ENCODE results near the gene ACVR1B.
A peak's percentile ranks its signal among the peaks of the same experiment; 100 is the strongest.

ACVR1B gene

GRCh38 chr12:52005903-52006703 lies 54.6 kb downstream of the ACVR1B start:
- no peak for DNase-seq

- peak; percentile 42 for DNase-seq
Measured at GRCh38 chr12:52006726-52007157, 55.2 kb downstream of the ACVR1B start, which contains the start of gene TAMALIN. Gene TAMALIN (plus strand): TSS chr12:52006946. CDS start chr12:52007020, 74 bp downstream.

- DNase-seq = no peak
Measured at GRCh38 chr12:52007158-52007921, 55.8 kb downstream of the ACVR1B start.

DNA sequence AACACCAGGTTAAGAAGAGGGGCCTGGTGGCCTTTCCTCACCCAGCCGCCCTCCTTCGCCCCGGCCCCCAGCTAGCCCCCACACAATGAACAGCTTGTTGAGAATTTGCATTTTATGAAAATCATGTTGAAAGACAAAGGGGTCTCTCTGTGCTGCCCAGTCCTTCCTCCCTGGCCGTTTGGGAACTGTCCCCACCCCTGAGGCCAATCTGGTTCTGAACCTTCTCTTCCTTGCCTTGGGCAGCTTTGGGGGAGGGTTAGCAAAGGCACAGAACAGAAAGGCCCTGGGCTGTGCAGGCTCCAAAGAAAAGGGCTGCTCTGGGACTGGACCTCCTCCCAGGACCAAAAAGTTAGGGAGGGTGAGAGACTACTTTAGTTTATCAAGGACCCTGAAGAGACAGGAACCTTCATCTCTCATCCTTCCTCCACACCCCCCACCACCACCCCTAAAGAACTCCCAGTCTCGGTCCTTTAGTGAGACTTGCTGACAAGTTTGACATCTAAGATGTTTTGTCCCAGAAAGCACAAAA lies 56.5 kb downstream of the ACVR1B start:
- no peak for DNase-seq

DNA sequence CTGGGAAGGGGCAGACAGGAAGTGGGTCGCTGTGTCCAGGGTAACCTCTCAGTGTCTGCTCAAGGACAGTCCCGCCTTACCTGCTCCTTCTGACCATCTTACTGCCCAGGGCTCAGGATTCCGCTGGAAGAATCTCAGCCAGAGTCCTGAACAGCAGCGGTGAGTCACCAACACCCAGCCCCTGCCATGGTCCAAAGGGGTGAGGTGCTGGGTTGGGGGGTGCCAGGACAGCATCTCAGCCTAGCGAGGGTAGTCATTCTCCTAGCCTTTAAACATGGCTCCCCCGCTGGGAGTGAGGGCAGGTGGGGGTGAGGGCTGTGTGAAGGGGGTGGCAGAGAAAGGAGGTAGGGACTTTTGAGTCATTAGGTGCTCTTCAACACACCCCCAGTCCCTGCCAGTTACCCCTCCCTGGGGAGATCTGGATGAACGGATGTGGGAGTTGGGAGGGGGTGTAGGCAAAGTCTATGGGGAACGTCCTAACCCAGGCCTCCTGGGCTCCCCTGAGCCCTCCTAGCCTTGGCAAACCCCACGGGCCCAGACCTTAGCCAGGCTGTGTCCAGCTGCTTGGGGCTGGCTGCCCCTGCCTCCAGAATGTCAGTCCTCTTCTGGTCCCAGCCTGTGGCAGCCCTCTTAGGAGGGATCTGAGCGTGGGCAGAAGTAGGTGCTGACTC lies 57.7 kb downstream of the ACVR1B start:
- DNase-seq = no peak

- no peak for DNase-seq
Measured at GRCh38 chr12:52010152-52010622, 58.7 kb downstream of the ACVR1B start.

- peak; percentile 22 for DNase-seq
Measured at GRCh38 chr12:52010692-52011601, 59.4 kb downstream of the ACVR1B start.

DNA sequence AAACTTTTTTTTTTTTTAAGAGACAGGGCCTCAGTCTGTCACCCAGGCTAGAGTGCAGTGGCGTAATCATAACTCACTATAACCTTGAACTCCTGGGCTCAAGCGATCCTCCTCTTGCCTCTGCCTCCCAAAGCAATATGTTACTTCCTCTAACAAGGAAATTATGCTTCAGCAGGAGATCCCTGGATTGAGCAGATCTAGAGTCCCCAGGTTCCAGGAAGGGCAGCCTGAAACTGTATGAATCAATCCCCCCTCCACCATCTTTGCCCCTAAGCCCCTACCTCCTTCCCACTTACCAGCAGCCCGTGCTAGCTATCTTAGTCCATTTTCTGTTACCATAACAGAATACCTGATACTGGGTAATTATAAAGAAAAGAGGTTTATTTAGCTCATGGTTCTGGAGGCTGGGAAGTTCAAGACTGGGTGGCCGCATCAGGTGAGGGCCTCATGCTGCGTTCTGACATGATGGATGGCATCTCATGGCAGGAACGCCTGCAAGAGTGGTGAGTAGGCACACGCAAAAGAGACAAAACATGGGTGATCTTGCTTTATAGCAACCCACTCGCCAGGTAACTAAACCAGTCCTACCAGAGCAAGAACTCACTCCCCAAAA lies 60.2 kb downstream of the ACVR1B start:
- DNase-seq = no peak

- no peak for DNase-seq
Measured at GRCh38 chr12:52013626-52014310, 62.3 kb downstream of the ACVR1B start.

DNA sequence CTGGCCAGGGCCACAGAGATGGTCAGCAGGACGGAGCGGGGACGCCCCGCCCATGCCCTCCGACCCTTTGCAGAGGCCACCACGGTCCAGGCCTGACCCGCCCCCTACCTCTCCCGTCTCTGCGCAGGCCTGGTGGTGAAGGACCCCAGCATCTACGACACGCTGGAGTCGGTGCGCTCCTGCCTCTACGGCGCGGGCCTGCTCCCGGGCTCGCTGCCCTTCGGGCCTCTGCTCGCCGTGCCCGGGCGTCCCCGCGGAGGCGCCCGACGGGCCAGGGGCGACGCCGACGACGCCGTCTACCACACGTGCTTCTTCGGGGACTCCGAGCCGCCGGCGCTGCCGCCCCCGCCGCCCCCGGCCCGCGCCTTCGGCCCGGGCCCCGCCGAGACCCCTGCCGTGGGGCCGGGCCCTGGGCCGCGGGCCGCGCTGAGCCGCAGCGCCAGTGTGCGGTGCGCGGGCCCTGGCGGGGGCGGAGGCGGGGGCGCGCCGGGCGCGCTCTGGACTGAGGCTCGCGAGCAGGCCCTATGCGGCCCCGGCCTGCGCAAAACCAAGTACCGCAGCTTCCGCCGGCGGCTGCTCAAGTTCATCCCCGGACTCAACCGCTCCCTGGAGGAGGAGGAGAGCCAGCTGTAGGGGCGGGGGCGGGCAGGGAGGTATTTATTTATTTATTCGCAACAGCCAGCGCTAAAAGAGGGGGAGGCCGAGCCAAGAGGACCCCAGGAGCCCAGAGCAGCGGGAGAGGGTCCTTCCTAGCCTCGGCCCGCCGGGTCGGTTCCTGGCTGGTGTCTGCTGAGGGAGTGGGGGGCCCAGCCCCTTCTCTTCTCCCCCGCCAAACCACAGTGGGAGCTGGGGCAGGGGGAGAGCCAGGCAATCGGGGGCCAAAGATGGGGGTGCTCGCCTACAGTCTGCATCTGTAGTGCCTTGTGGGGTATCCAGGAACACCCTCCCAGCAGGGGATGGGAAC lies 63.4 kb downstream of the ACVR1B start:
- DNase-seq = no peak

GRCh38 chr12:52015532-52016041 lies 64.1 kb downstream of the ACVR1B start:
- DNase-seq = no peak

DNA sequence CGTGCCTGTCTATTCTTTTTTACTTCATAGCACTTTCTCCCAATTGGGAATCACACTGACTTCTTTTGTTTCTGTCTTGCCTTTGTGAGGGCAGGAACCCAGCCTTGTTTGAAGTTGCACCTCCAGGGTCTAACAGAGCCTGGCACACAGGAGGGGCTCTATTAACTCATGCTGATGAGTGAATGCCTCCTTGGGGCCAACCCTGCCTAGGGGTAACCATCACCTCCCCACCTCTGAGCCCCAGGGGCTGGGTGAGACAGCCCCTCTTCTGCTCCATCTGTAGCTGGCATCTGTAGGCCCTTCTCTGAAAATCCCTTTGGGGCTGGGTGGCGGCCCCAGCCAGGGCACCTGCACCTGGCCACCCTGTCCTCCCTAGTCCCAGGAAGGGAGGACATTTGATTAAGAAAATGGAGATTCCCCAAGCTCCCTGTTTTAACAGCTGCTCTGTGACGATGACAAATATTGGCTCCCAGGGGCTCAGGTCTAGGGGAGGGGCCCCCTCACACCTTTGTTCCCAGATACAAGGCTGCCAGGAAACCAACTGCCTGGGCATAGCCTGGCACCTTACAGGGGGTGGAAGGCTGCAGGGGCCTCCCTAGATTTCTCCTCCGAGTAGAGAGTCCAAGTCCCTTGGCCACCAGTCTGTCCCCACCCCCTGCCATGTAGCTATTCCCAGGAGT lies 67.1 kb downstream of the ACVR1B start:
- no peak for DNase-seq

- DNase-seq = no peak
Measured at GRCh38 chr12:52019113-52019770, 67.7 kb downstream of the ACVR1B start.

GRCh38 chr12:52020539-52021336 lies 69.2 kb downstream of the ACVR1B start:
- peak; percentile 17 for DNase-seq

- DNase-seq = no peak
Measured at GRCh38 chr12:52022841-52023181, 71.3 kb downstream of the ACVR1B start.

- DNase-seq = peak; percentile 34
Measured at GRCh38 chr12:52023182-52023975, 71.9 kb downstream of the ACVR1B start.

All from NCI-H1105 (cell line).